Stimulated activated CD8-positive, alpha-beta memory T cell treated with anti-CD3 and anti-CD28 coated beads, Interleukin-7, amount 100 ng/mL, for 48 hours (primary cell): ENCODE data around the gene FBN1.

Source experiments
- DNase-seq, 2 donors: peaks; one replicate each; pipeline ENCODE4 v3.0.0-alpha.2; 2020; ENCODE audit warnings: low read depth in 1 of 2; ENCODE audit errors: extremely low read depth in 1 of 2

FBN1 gene

GRCh38 chr15:48409623-48410022 lies 235.9 kb downstream of the FBN1 start:
- DNase-seq: no peak

GRCh38 chr15:48408327-48408726 lies 237.2 kb downstream of the FBN1 start:
- DNase-seq: no peak

GRCh38 chr15:48407646-48408045 lies 237.9 kb downstream of the FBN1 start:
- no peak for DNase-seq

- no peak for DNase-seq
These were observed 238.6 kb downstream of the FBN1 start for GRCh38 chr15:48406911-48407310.

GRCh38 chr15:48406266-48406891 lies 239.1 kb downstream of the FBN1 start:
- no peak for DNase-seq

GRCh38 chr15:48402427-48403177 lies 242.9 kb downstream of the FBN1 start:
- no peak for DNase-seq

- DNase-seq: no peak
These were observed 245.4 kb downstream of the FBN1 start for GRCh38 chr15:48400086-48400485.

GRCh38 chr15:48397841-48398240 lies 247.7 kb downstream of the FBN1 start:
- no peak for DNase-seq

GRCh38 chr15:48396020-48396419 lies 249.5 kb downstream of the FBN1 start:
- DNase-seq: no peak

GRCh38 chr15:48395521-48396011 lies 249.9 kb downstream of the FBN1 start:
- DNase-seq: no peak

GRCh38 chr15:48394970-48395369 lies 250.5 kb downstream of the FBN1 start:
- DNase-seq: no peak

GRCh38 chr15:48393645-48394506 lies 251.6 kb downstream of the FBN1 start:
- DNase-seq: no peak

GRCh38 chr15:48392356-48392755 lies 253.2 kb downstream of the FBN1 start:
- no peak for DNase-seq

- DNase-seq: no peak
These were observed 253.6 kb downstream of the FBN1 start for GRCh38 chr15:48391950-48392349.

- no peak for DNase-seq
These were observed 255.8 kb downstream of the FBN1 start for GRCh38 chr15:48389691-48390143.

- no peak for DNase-seq
These were observed 256.6 kb downstream of the FBN1 start for GRCh38 chr15:48388910-48389309.

GRCh38 chr15:48388016-48388851 lies 257.3 kb downstream of the FBN1 start:
- DNase-seq: no peak

- no peak for DNase-seq
These were observed 260.3 kb downstream of the FBN1 start for GRCh38 chr15:48385031-48385830.

GRCh38 chr15:48384616-48385015 lies 260.9 kb downstream of the FBN1 start:
- no peak for DNase-seq

GRCh38 chr15:48383031-48383430 lies 262.5 kb downstream of the FBN1 start:
- no peak for DNase-seq
